A673 (cell line): Measurements from ENCODE around the gene ANTXRL. TPM values are rescaled to one million over a fixed set of nuclear protein-coding genes. Genes with fewer than 3 reads are reported as not detected.
"Not testable (repeated sequence)": the region's sequence is repeated elsewhere in the genome, so short reads cannot be mapped to it uniquely, and the experiment has no call there.

Source experiments
- BruUV-seq: library from RNA; stranded (reverse); fragments of 400-500 nt; replicated peaks from 2 replicates; lab custom pipeline; 2021; lab: Mats Ljungman, UMichigan
- CTCF ChIA-PET: fragments of 300-600 bp; sonication (Branson Sonifier 250); formaldehyde crosslinking; loops from one replicate; lab custom pipeline; 2022; ENCODE audit warnings: antibody characterized with exemption; lab: Charles Lee
- POLR2A ChIA-PET: fragments of 300-600 bp; sonication (Branson Sonifier 250); formaldehyde crosslinking; loops from one replicate; lab custom pipeline; 2022; ENCODE audit warnings: antibody characterized with exemption; ENCODE audit not compliant: low non-redundant PET; lab: Charles Lee
- DNase-seq: peaks from one replicate; pipeline ENCODE4 v3.0.0-alpha.2; 2015; ENCODE audit warnings: low spot score
- H3K27ac ChIP-seq: fragments of 200-600 bp; sonication (generic); 2 replicates; pipeline ENCODE4 v1.5.1; 2016; ENCODE audit warnings: mixed run types, low read depth, mild to moderate bottlenecking, mixed read lengths, antibody characterized with exemption, low read length; ENCODE audit not compliant: poor library complexity, severe bottlenecking
- H3K27me3 ChIP-seq: fragments of 200-600 bp; sonication (generic); replicated peaks from 2 replicates; pipeline ENCODE4 v1.6.1; 2017; ENCODE audit warnings: mixed run types, low read depth, mild to moderate bottlenecking, mixed read lengths, antibody characterized with exemption, low read length; ENCODE audit not compliant: insufficient read depth, poor library complexity
- H3K36me3 ChIP-seq: fragments of 200-600 bp; sonication (generic); 2 replicates; pipeline ENCODE4 v1.6.1; 2016; ENCODE audit warnings: mixed run types, mild to moderate bottlenecking, mixed read lengths, antibody characterized with exemption, low read length; ENCODE audit not compliant: insufficient read depth, poor library complexity, severe bottlenecking
- H3K4me1 ChIP-seq: fragments of 200-600 bp; sonication (generic); 2 replicates; pipeline ENCODE4 v1.6.1; 2017; ENCODE audit warnings: mixed run types, mild to moderate bottlenecking, mixed read lengths, antibody characterized with exemption, low read length; ENCODE audit not compliant: insufficient read depth, poor library complexity, severe bottlenecking
- H3K4me3 ChIP-seq: fragments of 200-600 bp; sonication (generic); 2 replicates; pipeline ENCODE4 v1.5.1; 2016; ENCODE audit warnings: low read depth, mixed run types, mild to moderate bottlenecking, mixed read lengths, low read length; ENCODE audit not compliant: poor library complexity, severe bottlenecking
- H3K9me3 ChIP-seq: fragments of 200-600 bp; sonication (generic); 2 replicates; pipeline ENCODE4 v1.6.1; 2016; ENCODE audit warnings: mixed run types, low read depth, mild to moderate bottlenecking, mixed read lengths, antibody characterized with exemption, low read length; ENCODE audit not compliant: poor library complexity, severe bottlenecking
- CTCF ChIP-seq: fragments of 300-800, 200-600 bp; sonication (generic); conservative IDR thresholded peaks from 2 replicates; pipeline ENCODE4 v1.5.1; 2017; ENCODE audit warnings: low read depth, mild to moderate bottlenecking, antibody characterized with exemption, low read length, moderate library complexity, mixed read lengths
- EZH2 ChIP-seq: fragments of 200-600 bp; sonication (generic); IDR thresholded peaks from 2 replicates; pipeline ENCODE4 v1.6.1; 2017; ENCODE audit warnings: borderline replicate concordance, low read depth, mild to moderate bottlenecking, mixed read lengths, antibody characterized with exemption, low read length; ENCODE audit not compliant: poor library complexity, severe bottlenecking
- intact Hi-C: fragments of 100-400 bp; cut with micrococcal nuclease; formaldehyde crosslinking; loops from one replicate; pipeline ENCODE4 v1.10.0; 2022; ENCODE audit not compliant: unreplicated experiment
- total RNA-seq: library from RNA; stranded (reverse); gene quantifications from 2 replicates; pipeline ENCODE4 v1.2.3, GENCODE V29; 2021

Gene ANTXRL
- total RNA-seq, 1 experiment from 2014 or later = not detected

- no peaks in the 10 kb centered on the region for H3K4me1 ChIP-seq
- ChIA-PET CTCF (no interaction called here), POLR2A (no interaction called here)
- no peaks in the 10 kb centered on the region for H3K9me3 ChIP-seq
- no peak overlapping the region for H3K27ac ChIP-seq
- H3K36me3 ChIP-seq = no peaks in the 10 kb centered on the region
- no TSS peak for BruUV-seq
- no peak overlapping the region for H3K4me3 ChIP-seq
- intact Hi-C loops = no loop called here
- DNase-seq = no peak
- TF ChIP-seq CTCF = no peak
- no peaks in the 10 kb centered on the region for H3K27me3 ChIP-seq
Measured at GRCh38 chr10:46263831-46264268, 22.9 kb upstream of the ANTXRL start.

GRCh38 chr10:46264336-46264735, 22.5 kb upstream of the ANTXRL start:
- H3K27me3 ChIP-seq = no peaks in the 10 kb centered on the region
- no peaks in the 10 kb centered on the region for H3K4me1 ChIP-seq
- BruUV-seq = no TSS peak
- H3K27ac ChIP-seq = no peak overlapping the region
- no peak for TF ChIP-seq EZH2
- TF ChIP-seq CTCF = no peak
- POLR2A ChIA-PET = no interaction called here
- CTCF ChIA-PET = no interaction called here
- H3K4me3 ChIP-seq = no peak overlapping the region
- intact Hi-C loops = no loop called here
- H3K36me3 ChIP-seq = no peaks in the 10 kb centered on the region
- H3K9me3 ChIP-seq = no peaks in the 10 kb centered on the region
- no peak for DNase-seq

- no peak for TF ChIP-seq EZH2
- TF ChIP-seq CTCF = no peak
- BruUV-seq = no TSS peak
- Histone ChIP-seq H3K4me1 (no peaks in the 10 kb centered on the region), H3K4me3 (no peak overlapping the region), H3K36me3 (no peaks in the 10 kb centered on the region), H3K9me3 (no peaks in the 10 kb centered on the region), H3K27ac (no peak overlapping the region), H3K27me3 (no peaks in the 10 kb centered on the region)
- DNase-seq = no peak
- ChIA-PET POLR2A (no interaction called here), CTCF (no interaction called here)
- intact Hi-C loops = no loop called here
Measured at GRCh38 chr10:46264737-46265368, 21.9 kb upstream of the ANTXRL start.

GRCh38 chr10:46265566-46266305, 21.1 kb upstream of the ANTXRL start:
- POLR2A ChIA-PET, H3K9me3 ChIP-seq, H3K27ac ChIP-seq, DNase-seq, CTCF ChIA-PET, intact Hi-C loops, H3K4me1 ChIP-seq, H3K36me3 ChIP-seq, BruUV-seq, H3K4me3 ChIP-seq, H3K27me3 ChIP-seq: not testable (repeated sequence)
